ENCODE measurements around the gene DENND2D. TPM values are rescaled to one million over a fixed set of nuclear protein-coding genes. Genes with fewer than 3 reads are reported as not detected.

Gene DENND2D
- total RNA-seq, 1 donor from 2014 or later: not detected

GRCh38 chr1:111199329-111199728, 1.1 kb downstream of the DENND2D start:
- no peak overlapping the region for H3K4me3 Mint-ChIP-seq (ENCODE audit: unreplicated experiment)
- peaks cover 2% of the 10 kb centered on the region for H3K27me3 Mint-ChIP-seq (ENCODE audit: unreplicated experiment)
- H3K4me1 Mint-ChIP-seq (ENCODE audit: unreplicated experiment): peaks cover 9% of the 10 kb centered on the region
- H3K36me3 Mint-ChIP-seq (ENCODE audit: unreplicated experiment): no peaks in the 10 kb centered on the region
- no peak for DNase-seq (ENCODE audit: extremely low spot score, unreplicated experiment)
- no peak for TF ChIP-seq CTCF (IDR thresholded peaks at IDR 0.05)
- no peak overlapping the region for H3K27ac Mint-ChIP-seq (ENCODE audit: unreplicated experiment)
- H3K9me3 Mint-ChIP-seq (ENCODE audit: unreplicated experiment): no peaks in the 10 kb centered on the region

GRCh38 chr1:111198836-111199235, 1.6 kb downstream of the DENND2D start:
- H3K27ac Mint-ChIP-seq (ENCODE audit: unreplicated experiment): no peak overlapping the region
- H3K9me3 Mint-ChIP-seq (ENCODE audit: unreplicated experiment): no peaks in the 10 kb centered on the region
- peaks cover 2% of the 10 kb centered on the region for H3K27me3 Mint-ChIP-seq (ENCODE audit: unreplicated experiment)
- H3K4me1 Mint-ChIP-seq (ENCODE audit: unreplicated experiment): peaks cover 14% of the 10 kb centered on the region
- no peaks in the 10 kb centered on the region for H3K36me3 Mint-ChIP-seq (ENCODE audit: unreplicated experiment)
- no peak for TF ChIP-seq CTCF (IDR thresholded peaks at IDR 0.05)
- no peak for DNase-seq (ENCODE audit: extremely low spot score, unreplicated experiment)
- no peak overlapping the region for H3K4me3 Mint-ChIP-seq (ENCODE audit: unreplicated experiment)

GRCh38 chr1:111197598-111198284, 2.7 kb downstream of the DENND2D start:
- Mint-ChIP-seq H3K27ac (ENCODE audit: unreplicated experiment) (no peak overlapping the region), H3K4me3 (ENCODE audit: unreplicated experiment) (no peak overlapping the region), H3K36me3 (ENCODE audit: unreplicated experiment) (no peaks in the 10 kb centered on the region), H3K9me3 (ENCODE audit: unreplicated experiment) (no peaks in the 10 kb centered on the region), H3K4me1 (ENCODE audit: unreplicated experiment) (peaks cover 17% of the 10 kb centered on the region), H3K27me3 (ENCODE audit: unreplicated experiment) (peaks cover 2% of the 10 kb centered on the region)
- DNase-seq (ENCODE audit: extremely low spot score, unreplicated experiment): no peak
- peak; percentile 43 for TF ChIP-seq CTCF (IDR thresholded peaks at IDR 0.05)

- Mint-ChIP-seq H3K4me1 (ENCODE audit: unreplicated experiment) (peaks cover 19% of the 10 kb centered on the region), H3K36me3 (ENCODE audit: unreplicated experiment) (no peaks in the 10 kb centered on the region), H3K27ac (ENCODE audit: unreplicated experiment) (no peak overlapping the region), H3K4me3 (ENCODE audit: unreplicated experiment) (no peak overlapping the region), H3K9me3 (ENCODE audit: unreplicated experiment) (no peaks in the 10 kb centered on the region), H3K27me3 (ENCODE audit: unreplicated experiment) (peaks cover 2% of the 10 kb centered on the region)
- no peak for TF ChIP-seq CTCF (IDR thresholded peaks at IDR 0.05)
- no peak for DNase-seq (ENCODE audit: extremely low spot score, unreplicated experiment)
Measured at GRCh38 chr1:111196213-111196612, 4.2 kb downstream of the DENND2D start.

GRCh38 chr1:111195002-111195684, 5.3 kb downstream of the DENND2D start:
- Mint-ChIP-seq H3K36me3 (ENCODE audit: unreplicated experiment) (no peaks in the 10 kb centered on the region), H3K27me3 (ENCODE audit: unreplicated experiment) (peaks cover 2% of the 10 kb centered on the region), H3K9me3 (ENCODE audit: unreplicated experiment) (no peaks in the 10 kb centered on the region), H3K27ac (ENCODE audit: unreplicated experiment) (no peak overlapping the region), H3K4me1 (ENCODE audit: unreplicated experiment) (peaks cover 27% of the 10 kb centered on the region), H3K4me3 (ENCODE audit: unreplicated experiment) (no peak overlapping the region)
- no peak for DNase-seq (ENCODE audit: extremely low spot score, unreplicated experiment)
- TF ChIP-seq CTCF (IDR thresholded peaks at IDR 0.05): no peak
